ENCODE measurements around the gene TAF5L. TPM values are rescaled to one million over a fixed set of nuclear protein-coding genes. Genes with fewer than 3 reads are reported as not detected.
"Not testable (repeated sequence)": the region's sequence is repeated elsewhere in the genome, so short reads cannot be mapped to it uniquely, and the experiment has no call there.

The TAF5L gene
- polyA plus RNA-seq, 4 donors: 17.3 to 21.2 (median 19.5) TPM

GRCh38 chr1:229643996-229644745, 18.2 kb upstream of the TAF5L start:
- no peak for DNase-seq (ENCODE audit: low read depth in 4 of 4, low spot score in 3 of 4)

- no peak for DNase-seq (ENCODE audit: low read depth in 4 of 4, low spot score in 3 of 4)
Observed at GRCh38 chr1:229642970-229643369, 17.0 kb upstream of the TAF5L start.

- DNase-seq (ENCODE audit: low read depth in 4 of 4, low spot score in 3 of 4): no peak
Observed at GRCh38 chr1:229642376-229642775, 16.5 kb upstream of the TAF5L start.

GRCh38 chr1:229641306-229641705, 15.4 kb upstream of the TAF5L start:
- DNase-seq (ENCODE audit: low read depth in 4 of 4, low spot score in 3 of 4): no peak

- DNase-seq (ENCODE audit: low read depth in 4 of 4, low spot score in 3 of 4): no peak
Observed at GRCh38 chr1:229640455-229640854, 14.5 kb upstream of the TAF5L start.

GRCh38 chr1:229637746-229638145, 11.8 kb upstream of the TAF5L start:
- no peak for DNase-seq (ENCODE audit: low read depth in 4 of 4, low spot score in 3 of 4)

GRCh38 chr1:229636042-229636441, 10.1 kb upstream of the TAF5L start:
- no peak for DNase-seq (ENCODE audit: low read depth in 4 of 4, low spot score in 3 of 4)

GRCh38 chr1:229631966-229632365, 6.0 kb upstream of the TAF5L start:
- DNase-seq (ENCODE audit: low read depth in 4 of 4, low spot score in 3 of 4): no peak

GRCh38 chr1:229631148-229631547, 5.2 kb upstream of the TAF5L start:
- no peak for DNase-seq (ENCODE audit: low read depth in 4 of 4, low spot score in 3 of 4)

- DNase-seq (ENCODE audit: low read depth in 4 of 4, low spot score in 3 of 4): no peak
Observed at GRCh38 chr1:229629261-229629660, 3.3 kb upstream of the TAF5L start.

GRCh38 chr1:229627003-229627402, 1.1 kb upstream of the TAF5L start:
- no peak for DNase-seq (ENCODE audit: low read depth in 4 of 4, low spot score in 3 of 4)

- DNase-seq (ENCODE audit: low read depth in 4 of 4, low spot score in 3 of 4): peak in 3 of 4 donors; percentile 28 to 38 (median 36)
Observed at GRCh38 chr1:229625071-229625914, 629 bp downstream of the TAF5L start.

GRCh38 chr1:229624521-229625070, 1.3 kb downstream of the TAF5L start:
- peak in 1 of 4 donors; percentile 5 for DNase-seq (ENCODE audit: low read depth in 4 of 4, low spot score in 3 of 4)

- DNase-seq (ENCODE audit: low read depth in 4 of 4, low spot score in 3 of 4): no peak
Observed at GRCh38 chr1:229623838-229624237, 2.1 kb downstream of the TAF5L start.

GRCh38 chr1:229623225-229623624, 2.7 kb downstream of the TAF5L start:
- DNase-seq (ENCODE audit: low read depth in 4 of 4, low spot score in 3 of 4): no peak

GRCh38 chr1:229622641-229623120, 3.2 kb downstream of the TAF5L start:
- DNase-seq (ENCODE audit: low read depth in 4 of 4, low spot score in 3 of 4): not testable (repeated sequence)

- no peak for DNase-seq (ENCODE audit: low read depth in 4 of 4, low spot score in 3 of 4)
Observed at GRCh38 chr1:229621663-229622062, 4.3 kb downstream of the TAF5L start.

- no peak for DNase-seq (ENCODE audit: low read depth in 4 of 4, low spot score in 3 of 4)
Observed at GRCh38 chr1:229620876-229621275, 5.0 kb downstream of the TAF5L start.

- no peak for DNase-seq (ENCODE audit: low read depth in 4 of 4, low spot score in 3 of 4)
Observed at GRCh38 chr1:229619614-229620013, 6.3 kb downstream of the TAF5L start.

- no peak for DNase-seq (ENCODE audit: low read depth in 4 of 4, low spot score in 3 of 4)
Observed at GRCh38 chr1:229619002-229619401, 6.9 kb downstream of the TAF5L start.

GRCh38 chr1:229617351-229618100, 8.4 kb downstream of the TAF5L start:
- DNase-seq (ENCODE audit: low read depth in 4 of 4, low spot score in 3 of 4): no peak

Measured in right renal pelvis (tissue), 4 donors.